GM20431 (cell line): Measurements from ENCODE around the gene HMMR.

Experiments
- in situ Hi-C: fragments of 300-500 bp; cut with MseI, MboI; formaldehyde crosslinking; loops from one replicate; pipeline ENCODE4 v1.15.0; 2020; ENCODE audit warnings: low sequenced_read_pairs; ENCODE audit not compliant: unreplicated experiment

HMMR gene

DNA sequence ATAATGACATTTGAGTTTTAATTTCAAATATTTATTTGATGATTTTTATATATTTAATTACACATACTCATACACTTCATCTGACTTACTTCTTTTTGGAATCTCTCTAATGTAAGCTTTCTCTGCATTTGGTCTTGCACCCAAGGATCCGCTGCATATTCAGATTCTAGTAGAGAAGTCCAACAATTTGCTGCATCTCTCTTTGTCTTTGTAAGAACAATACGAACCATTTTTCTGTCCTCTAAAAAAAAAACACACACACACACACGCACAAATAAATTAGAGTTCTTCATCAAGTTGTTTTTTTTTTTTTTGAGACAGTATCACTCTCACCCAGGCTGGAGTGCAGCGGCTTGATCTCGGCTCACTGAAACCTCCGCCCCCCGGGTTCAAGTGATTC, 3.6 kb upstream of the HMMR start:
- in situ Hi-C loops = no loop called here

DNA sequence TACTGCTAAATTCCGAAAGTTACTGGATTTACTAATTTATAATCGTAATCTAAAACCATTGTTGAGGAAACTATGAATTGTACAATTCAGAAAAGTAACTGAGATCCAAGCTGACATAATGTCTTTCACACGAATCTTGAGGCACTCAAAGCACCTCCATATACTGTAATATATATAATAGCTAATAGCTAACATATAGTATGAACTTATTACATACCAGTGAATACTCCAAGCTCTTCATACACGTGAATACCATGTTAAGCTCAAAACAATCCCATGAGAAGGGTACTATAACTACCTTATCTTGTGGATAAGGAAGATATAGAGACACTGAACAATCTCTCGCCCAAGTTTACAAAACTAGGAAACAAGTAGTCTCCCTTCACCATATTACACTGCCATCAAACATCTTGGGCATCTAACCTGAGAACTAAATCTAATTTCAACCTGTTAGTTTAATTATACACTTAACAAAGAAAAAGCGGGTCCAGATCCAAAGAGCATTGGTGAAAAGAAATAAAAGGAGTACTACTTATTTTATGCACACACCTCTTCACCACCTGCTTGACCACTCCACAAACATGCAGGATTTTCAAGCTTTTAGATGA, 1.6 kb upstream of the HMMR start:
- in situ Hi-C loops = no loop called here

DNA sequence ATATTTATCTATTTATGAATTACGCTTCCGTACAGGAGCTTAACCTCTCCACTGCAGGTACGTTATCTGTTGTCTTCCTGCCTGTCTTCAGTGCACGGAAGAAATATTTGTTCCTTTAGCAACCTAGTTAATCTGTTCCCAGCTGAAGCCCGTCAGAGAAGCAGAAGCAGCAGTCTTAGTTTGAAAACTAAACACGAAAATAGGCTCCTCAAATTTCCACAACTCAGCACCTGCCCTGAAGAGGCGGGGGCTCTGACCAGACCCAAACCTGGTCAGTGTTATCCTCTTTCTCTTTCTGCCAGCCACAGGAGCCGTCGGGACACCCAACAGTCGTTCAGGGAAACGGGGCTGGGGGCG, 992 bp upstream of the HMMR start:
- in situ Hi-C loops = no loop called here

DNA sequence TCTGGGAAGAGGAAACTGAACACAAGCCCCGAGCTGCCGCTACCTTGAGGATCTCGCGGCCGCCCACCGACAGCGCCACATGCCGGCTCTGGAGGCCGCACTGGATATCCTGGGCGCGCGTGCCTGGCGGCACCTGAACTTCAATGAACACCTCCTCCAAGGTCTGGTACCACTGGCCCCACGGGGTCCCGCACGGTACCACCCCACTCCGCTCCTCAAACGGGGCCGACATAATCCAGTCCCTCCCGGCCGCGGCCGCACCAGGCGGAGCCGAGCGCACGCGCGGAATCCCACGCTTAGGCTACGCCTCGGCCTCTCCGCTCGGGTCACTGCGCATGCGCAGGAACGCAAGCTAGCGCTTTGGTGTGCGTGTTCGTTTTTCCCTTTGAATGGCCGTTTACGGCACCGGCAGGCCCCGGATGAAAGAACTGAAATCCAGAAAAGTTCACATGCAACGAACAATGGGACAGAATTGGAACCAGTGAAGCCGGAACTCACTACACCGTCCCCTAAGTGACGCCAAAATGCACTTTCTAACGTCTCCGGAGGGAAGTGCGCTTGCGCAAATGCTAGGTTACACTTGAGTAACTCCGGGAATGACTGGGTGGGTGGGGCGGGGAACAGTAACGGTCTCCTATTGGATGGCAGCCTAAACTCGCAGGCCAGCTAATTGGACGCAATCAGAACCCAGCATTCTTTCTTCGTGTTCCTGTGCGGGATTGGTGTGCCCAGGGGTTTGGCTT, 442 bp upstream of the HMMR start, which contains the start of gene NUDCD2:
Gene NUDCD2, minus strand, starts transcription at position 284 of the 743 bp plus-strand sequence. Its CDS starts 52 bp downstream, at position 232.
- in situ Hi-C loops = no loop called here

DNA sequence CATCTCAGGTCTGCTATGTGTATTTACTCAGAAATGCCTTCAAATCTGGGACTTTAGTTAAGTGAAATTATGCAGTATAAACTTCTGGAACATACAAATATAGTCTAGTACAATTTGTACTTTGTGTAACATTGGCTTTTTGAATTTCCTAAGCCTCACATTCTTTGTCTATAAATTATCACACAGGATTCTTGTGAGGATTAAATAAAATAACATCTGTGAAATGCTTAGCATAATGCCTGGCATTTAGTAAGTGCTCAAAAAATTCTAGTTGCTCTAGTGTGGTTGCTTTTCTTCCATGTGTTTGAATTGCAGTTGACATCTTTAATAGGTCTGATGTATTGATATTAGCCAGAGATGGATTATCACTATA, 2.6 kb downstream of the HMMR start:
- in situ Hi-C loops = no loop called here

DNA sequence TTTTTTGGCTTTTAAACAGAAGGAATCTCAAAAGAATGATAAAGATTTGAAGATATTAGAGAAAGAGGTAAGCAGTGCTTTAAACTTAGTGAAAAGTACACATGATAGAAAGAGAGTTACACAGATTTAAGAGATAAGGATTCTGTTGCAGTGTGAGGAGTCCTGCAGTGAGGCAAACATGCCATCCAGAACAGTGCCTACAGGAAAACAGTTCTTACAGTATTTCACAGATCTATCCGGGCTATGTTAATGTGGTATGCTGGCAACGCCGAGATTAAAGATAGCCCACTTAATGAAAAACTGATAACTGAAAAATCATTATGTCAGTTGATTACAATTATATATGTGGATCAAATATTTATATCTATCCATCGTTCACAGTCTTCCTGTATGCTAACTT, 7.2 kb downstream of the HMMR start:
- in situ Hi-C loops = no loop called here

DNA sequence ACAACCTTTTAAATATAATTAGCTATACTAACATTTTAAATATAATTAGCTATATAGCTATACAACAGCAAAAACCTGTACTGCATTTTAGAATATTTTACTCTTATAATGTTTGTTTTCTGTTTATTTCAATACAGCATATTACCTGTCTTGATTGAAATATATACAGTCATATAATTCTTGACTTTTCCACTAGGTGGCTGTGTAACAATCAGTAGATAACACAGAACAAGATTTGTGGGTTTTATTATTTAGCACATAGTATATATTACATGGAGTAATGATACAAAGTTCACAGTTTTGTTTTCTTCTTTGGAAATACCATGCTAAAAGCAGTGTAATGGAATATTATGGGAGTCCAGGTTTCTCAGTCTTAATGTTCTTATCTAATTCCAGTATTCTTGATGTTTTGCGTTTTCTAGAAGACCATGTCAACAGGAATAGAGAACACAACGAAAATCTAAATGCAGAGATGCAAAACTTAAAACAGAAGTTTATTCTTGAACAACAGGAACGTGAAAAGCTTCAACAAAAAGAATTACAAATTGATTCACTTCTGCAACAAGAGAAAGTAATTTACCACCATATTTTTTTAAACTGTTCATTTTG, 13.3 kb downstream of the HMMR start:
- in situ Hi-C loops = no loop called here

DNA sequence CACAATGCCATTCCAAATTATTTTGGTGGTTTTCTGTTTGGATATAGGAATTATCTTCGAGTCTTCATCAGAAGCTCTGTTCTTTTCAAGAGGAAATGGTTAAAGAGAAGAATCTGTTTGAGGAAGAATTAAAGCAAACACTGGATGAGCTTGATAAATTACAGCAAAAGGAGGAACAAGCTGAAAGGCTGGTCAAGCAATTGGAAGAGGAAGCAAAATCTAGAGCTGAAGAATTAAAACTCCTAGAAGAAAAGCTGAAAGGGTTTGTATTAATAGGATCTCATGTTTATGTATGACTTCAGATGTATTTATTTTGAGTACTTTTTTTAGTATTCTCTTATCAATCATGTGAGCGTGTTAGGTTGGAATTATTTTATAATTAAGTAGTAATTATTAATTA, 15.0 kb downstream of the HMMR start:
- in situ Hi-C loops = no loop called here

DNA sequence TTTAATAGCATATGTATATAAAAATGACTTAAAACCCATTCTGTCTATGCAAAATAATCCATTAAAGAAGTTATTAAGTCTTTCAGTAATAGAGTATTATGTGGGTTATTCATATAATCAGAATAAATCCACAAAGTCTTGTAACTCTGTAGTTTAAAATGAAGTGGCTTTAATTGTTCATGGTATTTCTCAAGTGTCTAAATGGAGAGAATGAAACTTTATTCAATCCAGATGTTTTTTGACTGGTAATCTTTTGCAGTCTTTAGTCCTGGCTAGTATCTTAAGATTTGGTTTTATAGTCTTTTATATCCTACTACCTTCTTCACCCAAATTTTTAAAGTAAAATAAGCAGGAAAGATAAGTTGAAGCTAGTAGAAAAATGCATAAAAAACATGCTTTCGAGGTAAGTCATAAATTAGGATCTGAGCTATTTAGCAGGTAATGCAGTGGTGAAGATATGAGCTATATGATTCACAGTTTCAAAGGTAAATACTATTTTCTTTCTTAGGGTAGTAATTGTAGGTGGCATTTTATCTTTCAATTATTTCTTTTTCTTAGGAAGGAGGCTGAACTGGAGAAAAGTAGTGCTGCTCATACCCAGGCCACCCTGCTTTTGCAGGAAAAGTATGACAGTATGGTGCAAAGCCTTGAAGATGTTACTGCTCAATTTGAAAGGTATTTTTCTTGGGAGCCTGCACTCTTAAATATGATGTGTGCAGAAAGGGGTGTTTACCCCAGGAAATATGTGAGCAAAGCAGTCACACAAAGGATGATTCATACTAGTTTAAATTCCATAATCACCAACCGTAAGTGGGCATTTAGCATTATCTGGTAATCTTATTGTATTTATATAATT, 17.9 kb downstream of the HMMR start:
- in situ Hi-C loops = no loop called here

DNA sequence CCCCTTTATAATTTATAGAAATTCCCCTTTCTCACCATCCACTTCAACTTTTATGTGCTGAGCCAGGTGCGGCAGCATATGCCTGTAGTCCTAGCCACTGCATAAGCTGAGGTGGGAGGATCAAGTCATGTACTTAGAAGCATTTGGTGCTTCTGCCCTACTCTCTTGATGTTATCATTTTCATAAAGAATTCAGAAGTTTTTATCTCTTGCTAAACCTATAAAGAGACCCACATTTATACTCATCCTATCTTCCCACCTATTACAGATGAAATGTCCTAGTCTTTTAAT, 18.5 kb downstream of the HMMR start:
- in situ Hi-C loops = no loop called here

DNA sequence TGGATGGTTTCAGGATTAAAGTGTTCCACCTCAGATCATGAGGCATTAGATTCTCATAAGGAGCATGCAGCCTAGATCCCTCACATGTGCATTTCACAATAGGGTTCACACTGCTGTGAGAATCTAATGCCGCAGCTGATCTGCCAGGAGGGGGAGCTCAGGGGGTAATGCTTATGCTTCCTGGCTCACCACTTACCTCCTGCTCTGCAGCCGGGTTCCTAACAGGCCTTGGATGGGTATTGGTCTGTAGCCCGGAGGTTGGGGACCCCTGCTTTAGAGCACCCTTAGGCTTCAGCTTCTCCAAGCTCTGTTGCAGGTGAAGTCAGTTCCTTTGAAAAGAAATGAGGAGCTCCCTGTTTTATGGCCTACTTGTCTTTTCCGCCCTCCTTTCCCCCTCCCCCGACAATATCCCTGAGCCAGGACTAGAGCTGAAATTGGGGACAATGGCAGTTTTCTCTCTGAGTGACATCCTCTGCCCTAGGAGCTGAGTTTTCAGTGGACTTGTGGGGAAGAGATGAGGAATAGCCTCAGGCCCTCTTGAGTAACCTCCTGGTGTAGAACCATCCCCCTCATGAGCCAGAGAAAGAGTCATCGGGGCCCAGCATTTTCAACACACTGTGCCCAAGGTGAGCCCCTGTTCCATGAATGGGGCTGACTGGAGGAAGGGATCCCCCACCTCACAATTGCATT, 28.8 kb downstream of the HMMR start:
- in situ Hi-C loops = no loop called here

DNA sequence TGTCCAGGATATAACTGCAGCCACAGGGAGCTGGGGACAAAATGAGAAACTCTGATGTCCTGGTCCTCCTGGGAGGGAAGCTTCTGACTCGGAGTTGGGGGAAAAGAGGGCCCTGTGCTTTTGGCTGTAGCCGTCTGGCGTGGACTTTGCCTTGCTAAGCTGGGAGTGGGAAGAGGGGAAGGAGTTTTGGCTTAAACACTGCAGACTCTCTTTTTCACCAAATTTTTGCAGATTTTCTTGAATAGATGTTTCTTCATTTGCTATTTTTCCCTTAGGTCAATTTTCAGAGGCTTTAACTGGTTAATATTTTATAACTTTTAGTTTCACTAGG, 29.3 kb downstream of the HMMR start:
- in situ Hi-C loops = no loop called here

DNA sequence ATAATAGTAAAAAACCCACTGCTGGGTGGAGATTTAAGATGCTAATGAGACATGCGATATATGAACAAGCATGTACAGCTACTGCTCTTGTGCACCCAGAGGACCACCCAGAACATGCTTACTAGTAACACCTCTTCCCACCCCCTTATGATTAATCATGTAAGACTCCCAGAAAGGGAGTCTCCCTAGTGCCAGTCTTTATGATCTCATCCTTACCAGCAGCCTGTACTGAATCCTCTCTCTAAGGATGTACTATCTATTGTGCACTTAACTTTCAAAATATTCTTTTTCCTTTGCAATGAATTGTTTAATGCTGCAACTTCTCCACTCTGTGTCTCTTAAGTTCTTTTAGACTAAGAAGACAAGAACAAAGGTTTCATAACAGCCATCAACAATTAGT, 35.9 kb downstream of the HMMR start:
- in situ Hi-C loops = no loop called here

DNA sequence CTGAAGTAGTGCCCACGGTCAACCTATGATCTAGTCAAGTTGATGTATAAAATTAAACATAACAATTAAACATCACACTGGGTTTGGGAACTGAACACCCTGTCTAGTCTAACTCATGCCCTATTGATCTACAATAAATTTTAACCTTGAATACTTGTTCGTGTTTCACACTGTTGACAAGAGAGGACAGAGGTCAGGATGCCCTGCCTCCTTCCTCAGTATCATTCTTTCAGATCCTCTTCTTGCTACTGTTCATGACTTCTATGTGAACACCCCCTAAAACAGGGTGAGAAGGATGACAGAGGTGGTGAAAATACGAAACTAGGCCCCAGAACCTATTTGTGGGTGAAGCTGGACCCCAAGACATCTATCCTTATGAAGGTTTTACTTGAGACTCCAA, 36.9 kb downstream of the HMMR start:
- in situ Hi-C loops = no loop called here

DNA sequence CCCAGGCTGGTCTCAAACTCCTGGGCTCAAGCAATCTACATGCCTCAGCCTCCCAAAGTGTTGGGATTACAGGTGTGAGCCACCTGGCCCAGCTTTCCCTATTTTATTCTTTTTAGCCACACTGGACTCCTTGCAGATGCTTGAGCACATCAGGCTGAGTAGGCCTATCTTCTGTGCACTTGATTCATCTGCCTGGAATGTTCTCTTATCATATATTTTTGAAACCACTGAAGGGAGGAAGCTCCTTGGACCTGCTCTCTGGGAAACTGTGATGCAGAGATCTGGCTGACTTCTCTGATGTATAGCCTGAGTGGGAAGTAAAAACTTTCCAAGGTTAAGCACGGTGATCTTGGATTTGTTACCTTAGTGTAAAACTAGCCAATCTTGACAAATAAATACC, 38.5 kb downstream of the HMMR start:
- in situ Hi-C loops = no loop called here

DNA sequence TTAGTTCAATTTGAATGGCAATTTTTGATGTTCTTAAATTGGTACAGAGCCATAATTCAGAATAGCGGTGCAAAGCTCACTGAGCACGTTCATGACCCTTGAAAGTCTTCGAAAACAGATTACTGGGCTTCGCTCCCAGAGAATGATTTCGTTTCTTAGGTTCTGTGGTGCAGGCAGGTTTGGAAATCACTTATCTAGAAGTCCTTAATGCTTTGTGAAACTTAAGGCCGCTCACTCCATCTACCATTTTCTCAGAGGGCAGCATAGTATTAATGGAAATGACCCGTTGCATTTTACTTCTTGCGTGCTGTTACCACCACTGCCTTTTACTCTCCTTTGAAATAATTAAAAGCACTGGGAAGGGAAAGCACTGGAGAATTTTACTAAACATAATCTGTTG, 42.1 kb downstream of the HMMR start:
- in situ Hi-C loops = no loop called here

DNA sequence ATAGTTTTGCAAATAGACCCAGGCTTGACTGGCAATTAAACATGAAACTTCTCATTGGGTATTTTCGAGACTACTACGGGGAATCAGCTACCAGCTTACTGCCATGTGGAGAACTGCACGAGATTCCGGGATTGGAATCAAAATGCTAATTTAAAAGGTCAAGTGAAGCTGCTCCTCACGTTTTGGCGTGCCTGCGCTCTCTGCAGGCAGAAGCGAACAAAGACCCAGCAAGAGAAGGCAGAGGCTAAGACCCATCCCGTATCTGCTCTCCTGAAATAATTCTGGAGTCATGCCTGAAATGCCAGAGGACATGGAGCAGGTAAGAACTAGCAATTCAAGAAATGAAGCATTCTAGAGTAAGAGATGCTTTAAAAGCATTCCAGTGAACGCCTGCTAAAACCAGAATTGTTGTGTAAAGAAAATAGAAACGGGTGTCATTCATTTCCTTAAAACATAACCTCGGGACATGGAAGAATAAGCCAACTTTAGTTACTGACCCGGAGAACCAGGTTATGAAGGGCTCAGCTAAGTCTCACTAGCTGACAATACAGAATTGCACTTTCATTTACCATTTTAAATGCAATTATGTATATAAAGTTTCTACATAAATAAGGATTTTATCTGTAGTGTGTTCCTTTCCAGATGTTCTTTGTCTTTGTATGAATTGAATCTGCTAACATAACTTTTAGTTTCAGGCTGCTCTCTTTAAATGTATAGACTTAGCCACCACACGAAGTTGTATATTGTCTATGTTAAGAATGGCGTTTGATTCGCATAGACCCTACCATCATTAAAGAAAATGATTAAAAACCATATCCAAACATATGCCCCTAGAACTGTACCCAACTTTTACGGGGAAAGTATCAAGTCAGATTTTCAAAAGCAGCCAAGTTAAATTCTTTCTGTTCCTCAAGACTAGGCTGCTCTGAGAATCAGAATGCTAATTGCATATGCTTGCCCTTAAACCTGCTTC, 43.0 kb downstream of the HMMR start:
- in situ Hi-C loops = no loop called here

DNA sequence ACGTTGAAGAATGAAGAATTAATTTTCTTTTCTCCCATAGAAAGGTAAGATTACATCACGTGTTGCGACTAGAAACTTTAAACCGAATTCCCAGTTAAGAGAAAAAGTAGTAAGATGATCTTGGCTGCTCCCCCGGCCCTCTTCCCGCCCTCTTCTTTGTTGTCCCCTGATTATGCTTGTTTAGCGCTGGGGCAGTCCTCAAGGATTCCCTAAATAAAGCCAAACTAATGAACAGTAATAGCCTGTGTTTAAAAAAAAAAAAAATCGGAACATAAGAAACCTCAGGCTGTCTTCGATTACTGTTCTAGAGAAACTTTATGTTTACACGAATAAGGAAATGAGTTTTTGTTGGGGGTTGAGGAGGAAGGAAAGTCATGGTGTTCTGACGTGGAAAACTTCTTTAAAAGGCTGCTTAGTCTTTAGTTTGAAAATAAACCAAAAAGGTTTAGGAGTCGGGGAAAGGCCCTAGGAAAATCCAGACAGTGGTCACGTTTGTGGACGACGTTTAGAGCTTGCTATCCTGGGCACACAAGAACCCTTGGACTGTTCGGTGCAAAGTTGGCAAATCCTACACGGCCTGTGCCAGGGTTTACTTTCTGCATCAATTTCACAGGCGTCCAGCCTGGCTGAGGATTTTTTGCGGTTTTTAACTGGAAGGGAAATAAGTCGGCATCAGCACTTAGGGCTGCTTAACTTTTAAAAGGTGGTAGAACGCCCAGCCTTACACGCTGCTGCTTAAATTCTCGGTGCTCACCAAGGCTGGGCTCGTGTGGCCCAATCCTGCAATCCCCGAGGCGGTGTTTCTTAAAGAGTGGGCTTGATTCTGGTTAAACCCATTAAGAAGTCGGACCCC, 43.9 kb downstream of the HMMR start:
- in situ Hi-C loops = no loop called here

DNA sequence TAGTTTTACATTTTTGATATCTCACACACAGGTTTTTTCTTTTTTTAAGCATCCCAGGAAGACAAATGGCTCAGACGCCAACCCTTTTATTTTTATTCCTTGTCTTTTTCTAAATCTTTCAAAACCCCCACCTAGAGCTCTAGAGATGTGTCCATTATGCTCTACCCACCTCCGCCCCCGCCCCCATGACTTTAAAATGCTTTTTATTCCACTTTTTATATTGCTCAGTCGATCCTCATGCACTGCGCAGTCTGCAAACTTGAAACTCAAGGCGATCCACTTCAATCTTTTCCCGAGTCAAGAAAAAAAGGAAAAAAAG, 44.6 kb downstream of the HMMR start:
- in situ Hi-C loops = no loop called here
